ENCODE measurements around the gene CYB5R4. TPM values are rescaled to one million over a fixed set of nuclear protein-coding genes. Genes with fewer than 3 reads are reported as not detected.

CYB5R4 gene
- total RNA-seq, 1 donor from 2014 or later, result 12.8 TPM

DNA sequence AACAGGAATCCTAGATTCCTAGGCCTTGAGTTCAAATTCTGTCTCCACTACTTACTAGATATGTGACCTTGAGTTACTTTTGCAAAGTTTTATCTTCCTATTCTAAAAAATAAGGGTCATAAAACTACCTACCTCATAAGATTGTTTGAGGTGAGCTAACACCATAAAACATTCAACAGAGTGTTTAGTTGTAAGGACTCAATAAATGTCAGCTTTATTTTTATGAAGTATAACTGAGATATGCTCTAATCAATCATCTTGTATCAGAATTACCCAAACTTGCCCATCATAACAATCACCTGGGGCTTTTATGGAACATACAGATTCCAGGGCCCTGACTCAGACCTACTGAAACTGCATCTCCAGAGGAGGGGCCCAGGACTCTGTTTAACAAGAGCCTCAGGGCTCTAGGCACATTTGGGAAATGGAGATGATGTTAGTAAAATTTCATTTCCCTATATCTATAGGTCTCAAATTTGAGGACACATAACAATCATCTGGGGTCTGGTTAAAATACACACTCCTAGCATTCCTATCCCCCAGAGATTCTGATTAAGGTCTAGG is 138.6 kb downstream of the CYB5R4 start:
- TF ChIP-seq, protein P1, sequence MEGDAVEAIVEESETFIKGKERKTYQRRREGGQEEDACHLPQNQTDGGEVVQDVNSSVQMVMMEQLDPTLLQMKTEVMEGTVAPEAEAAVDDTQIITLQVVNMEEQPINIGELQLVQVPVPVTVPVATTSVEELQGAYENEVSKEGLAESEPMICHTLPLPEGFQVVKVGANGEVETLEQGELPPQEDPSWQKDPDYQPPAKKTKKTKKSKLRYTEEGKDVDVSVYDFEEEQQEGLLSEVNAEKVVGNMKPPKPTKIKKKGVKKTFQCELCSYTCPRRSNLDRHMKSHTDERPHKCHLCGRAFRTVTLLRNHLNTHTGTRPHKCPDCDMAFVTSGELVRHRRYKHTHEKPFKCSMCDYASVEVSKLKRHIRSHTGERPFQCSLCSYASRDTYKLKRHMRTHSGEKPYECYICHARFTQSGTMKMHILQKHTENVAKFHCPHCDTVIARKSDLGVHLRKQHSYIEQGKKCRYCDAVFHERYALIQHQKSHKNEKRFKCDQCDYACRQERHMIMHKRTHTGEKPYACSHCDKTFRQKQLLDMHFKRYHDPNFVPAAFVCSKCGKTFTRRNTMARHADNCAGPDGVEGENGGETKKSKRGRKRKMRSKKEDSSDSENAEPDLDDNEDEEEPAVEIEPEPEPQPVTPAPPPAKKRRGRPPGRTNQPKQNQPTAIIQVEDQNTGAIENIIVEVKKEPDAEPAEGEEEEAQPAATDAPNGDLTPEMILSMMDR (IDR thresholded peaks at IDR 0.05; ENCODE audit: insufficient read depth, low read length, poor library complexity, severe bottlenecking), result no peak
- no peaks in the 10 kb centered on the region for H3K36me3 ChIP-seq (ENCODE audit: control insufficient read depth, insufficient read depth, low read length)
- H3K27me3 ChIP-seq (ENCODE audit: control insufficient read depth, insufficient read depth, low read length), result no peaks in the 10 kb centered on the region
- no peak for DNase-seq (ENCODE audit: low read depth)
- H3K4me3 ChIP-seq (ENCODE audit: low read depth, low read length), result no peak overlapping the region

- DNase-seq (ENCODE audit: low read depth), result no peak
- TF ChIP-seq, protein P1 (IDR thresholded peaks at IDR 0.05; ENCODE audit: insufficient read depth, low read length, poor library complexity, severe bottlenecking), result no peak
These were observed 141.6 kb downstream of the CYB5R4 start for GRCh38 chr6:84001119-84001518.

GRCh38 chr6:84002226-84002625 is 142.7 kb downstream of the CYB5R4 start:
- H3K27me3 ChIP-seq (ENCODE audit: control insufficient read depth, insufficient read depth, low read length), result no peaks in the 10 kb centered on the region
- TF ChIP-seq, protein P1 (IDR thresholded peaks at IDR 0.05; ENCODE audit: insufficient read depth, low read length, poor library complexity, severe bottlenecking), result no peak
- H3K4me3 ChIP-seq (ENCODE audit: low read depth, low read length), result no peak overlapping the region
- no peaks in the 10 kb centered on the region for H3K36me3 ChIP-seq (ENCODE audit: control insufficient read depth, insufficient read depth, low read length)
- no peak for DNase-seq (ENCODE audit: low read depth)

More at GRCh38 chr6:84001119-84001518, 141.6 kb downstream of the CYB5R4 start:
- Histone ChIP-seq H3K27me3 (ENCODE audit: control insufficient read depth, insufficient read depth, low read length) (no peaks in the 10 kb centered on the region), H3K4me3 (ENCODE audit: low read depth, low read length) (no peak overlapping the region), H3K36me3 (ENCODE audit: control insufficient read depth, insufficient read depth, low read length) (no peaks in the 10 kb centered on the region)

DNA sequence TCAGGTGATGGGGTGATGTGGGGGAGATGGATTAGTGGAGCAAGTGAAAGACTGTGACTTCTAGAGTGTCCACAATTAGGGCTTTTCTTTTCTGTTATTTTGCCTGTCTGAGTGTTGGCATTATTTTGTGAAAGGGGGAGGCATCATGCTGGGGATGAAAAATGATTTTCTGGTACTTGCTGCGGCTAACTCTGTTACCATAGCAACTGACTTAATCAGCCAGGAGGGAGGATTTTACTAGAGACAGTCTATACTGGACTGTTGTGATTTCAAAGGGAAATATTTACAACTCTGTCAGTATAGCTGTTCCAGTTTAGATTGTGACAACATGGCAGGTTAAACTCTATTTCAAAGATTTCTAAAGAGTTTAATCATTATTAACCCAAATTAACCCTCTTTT is 143.6 kb downstream of the CYB5R4 start:
- DNase-seq (ENCODE audit: low read depth), result no peak
- H3K36me3 ChIP-seq (ENCODE audit: control insufficient read depth, insufficient read depth, low read length), result no peaks in the 10 kb centered on the region
- H3K4me3 ChIP-seq (ENCODE audit: low read depth, low read length), result no peak overlapping the region
- no peaks in the 10 kb centered on the region for H3K27me3 ChIP-seq (ENCODE audit: control insufficient read depth, insufficient read depth, low read length)
- TF ChIP-seq, protein P1 (IDR thresholded peaks at IDR 0.05; ENCODE audit: insufficient read depth, low read length, poor library complexity, severe bottlenecking), result no peak

- no peaks in the 10 kb centered on the region for H3K36me3 ChIP-seq (ENCODE audit: control insufficient read depth, insufficient read depth, low read length)
- no peak for DNase-seq (ENCODE audit: low read depth)
- no peaks in the 10 kb centered on the region for H3K27me3 ChIP-seq (ENCODE audit: control insufficient read depth, insufficient read depth, low read length)
- TF ChIP-seq, protein P1 (IDR thresholded peaks at IDR 0.05; ENCODE audit: insufficient read depth, low read length, poor library complexity, severe bottlenecking), result no peak
- H3K4me3 ChIP-seq (ENCODE audit: low read depth, low read length), result no peak overlapping the region
These were observed 144.2 kb downstream of the CYB5R4 start for GRCh38 chr6:84003654-84004053.

DNA sequence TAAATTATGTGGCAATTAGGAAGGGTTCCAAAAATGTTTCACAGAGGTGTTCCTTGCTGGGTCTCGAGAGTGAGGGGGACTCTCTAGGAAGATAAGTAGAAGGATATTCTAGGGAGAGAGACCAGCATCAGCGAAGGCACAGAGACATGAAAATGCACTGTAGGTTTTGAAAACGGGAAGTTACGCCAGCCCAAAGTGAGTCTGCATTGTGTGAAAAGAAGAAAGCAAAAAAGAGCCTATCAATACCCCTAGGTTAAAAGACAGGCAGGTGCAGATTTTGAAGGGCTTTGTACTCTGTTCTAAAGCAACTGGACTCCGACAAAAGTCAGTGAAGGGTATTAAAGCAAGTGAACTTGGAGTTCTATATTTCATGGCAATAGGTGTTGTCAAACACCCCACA is 148.4 kb downstream of the CYB5R4 start:
- Histone ChIP-seq H3K4me3 (ENCODE audit: low read depth, low read length) (no peak overlapping the region), H3K36me3 (ENCODE audit: control insufficient read depth, insufficient read depth, low read length) (no peaks in the 10 kb centered on the region), H3K27me3 (ENCODE audit: control insufficient read depth, insufficient read depth, low read length) (no peaks in the 10 kb centered on the region)
- TF ChIP-seq, protein P1 (IDR thresholded peaks at IDR 0.05; ENCODE audit: insufficient read depth, low read length, poor library complexity, severe bottlenecking), result no peak
- no peak for DNase-seq (ENCODE audit: low read depth)
